ENCODE data around the gene TNFSF10. TPM values are rescaled to one million over a fixed set of nuclear protein-coding genes. Genes with fewer than 3 reads are reported as not detected.
A peak's percentile ranks its signal among the peaks of the same experiment; 100 is the strongest.
"Not testable (repeated sequence)": the region's sequence is repeated elsewhere in the genome, so short reads cannot be mapped to it uniquely, and the experiment has no call there.

Gene TNFSF10
- total RNA-seq, result 169 and 180 TPM in 2 replicates

- DNase-seq, result peak; percentile 79
These were observed at the start of gene TNFSF10 for GRCh38 chr3:172522871-172523818. Gene TNFSF10, minus strand, starts transcription at chr3:172523430. Its CDS starts 46 bp downstream, at chr3:172523384.

GRCh38 chr3:172569128-172570008 lies 46.1 kb upstream of the TNFSF10 start:
- no peak for DNase-seq

- no peak for DNase-seq
These were observed 45.5 kb upstream of the TNFSF10 start for GRCh38 chr3:172568701-172569100.

- DNase-seq, result not testable (repeated sequence)
These were observed 43.6 kb upstream of the TNFSF10 start for GRCh38 chr3:172566785-172567184.

- DNase-seq, result no peak
These were observed 41.3 kb upstream of the TNFSF10 start for GRCh38 chr3:172564499-172564898.

- peak; percentile 82 for DNase-seq
These were observed 39.9 kb upstream of the TNFSF10 start for GRCh38 chr3:172562871-172563865.

GRCh38 chr3:172561897-172562640 lies 38.8 kb upstream of the TNFSF10 start:
- DNase-seq, result no peak

GRCh38 chr3:172560586-172560985 lies 37.4 kb upstream of the TNFSF10 start:
- no peak for DNase-seq

GRCh38 chr3:172560026-172560425 lies 36.8 kb upstream of the TNFSF10 start:
- DNase-seq, result no peak

- no peak for DNase-seq
These were observed 35.8 kb upstream of the TNFSF10 start for GRCh38 chr3:172559020-172559419.

GRCh38 chr3:172557515-172558220 lies 34.4 kb upstream of the TNFSF10 start:
- no peak for DNase-seq

GRCh38 chr3:172553526-172554252 lies 30.5 kb upstream of the TNFSF10 start:
- no peak for DNase-seq

- DNase-seq, result no peak
These were observed 29.4 kb upstream of the TNFSF10 start for GRCh38 chr3:172552607-172553006.

- no peak for DNase-seq
These were observed 28.6 kb upstream of the TNFSF10 start for GRCh38 chr3:172551874-172552273.

- no peak for DNase-seq
These were observed 27.2 kb upstream of the TNFSF10 start for GRCh38 chr3:172550347-172550943.

GRCh38 chr3:172549144-172549543 lies 25.9 kb upstream of the TNFSF10 start:
- no peak for DNase-seq

- DNase-seq, result no peak
These were observed 23.5 kb upstream of the TNFSF10 start for GRCh38 chr3:172546628-172547214.

GRCh38 chr3:172546105-172546504 lies 22.9 kb upstream of the TNFSF10 start:
- no peak for DNase-seq

GRCh38 chr3:172544404-172544803 lies 21.2 kb upstream of the TNFSF10 start:
- DNase-seq, result no peak

Measured in dermis blood vessel endothelial cell (primary cell).